Fibroblast of the aortic adventitia (primary cell): ENCODE measurements around the gene CACNB1. TPM values are rescaled to one million over a fixed set of nuclear protein-coding genes. Genes with fewer than 3 reads are reported as not detected.

Experiments used
- DNase-seq: peaks from one replicate; pipeline ENCODE4 v3.0.0-alpha.2; 2010; ENCODE audit warnings: low read depth
- H3K4me3 ChIP-seq: 2 replicates; pipeline ENCODE4 v1.5.1; 2011; ENCODE audit warnings: low read depth, mild to moderate bottlenecking, control low read depth, low read length, moderate library complexity
- CTCF ChIP-seq: IDR thresholded peaks from 2 replicates; pipeline ENCODE4 v1.5.1; 2011; ENCODE audit warnings: mild to moderate bottlenecking, low read length, control low read depth, inconsistent platforms; ENCODE audit not compliant: insufficient read depth
- total RNA-seq: library from RNA; depleted of rRNA; stranded (reverse); fragments of >200 nt; gene quantifications from 2 replicates; pipeline ENCODE4 v1.2.3, GENCODE V29; 2012; ENCODE audit warnings: low replicate concordance

The CACNB1 gene
- total RNA-seq, 1 donor, result 7.0 TPM

- no peak for DNase-seq
Measured at GRCh38 chr17:39210093-39210434, 12.6 kb upstream of the CACNB1 start.

GRCh38 chr17:39209317-39210092, 12.0 kb upstream of the CACNB1 start:
- TF ChIP-seq CTCF, result no peak
- peak overlapping the region; percentile 44 for H3K4me3 ChIP-seq
- DNase-seq, result peak; percentile 50

More at GRCh38 chr17:39210093-39210434, 12.6 kb upstream of the CACNB1 start:
- H3K4me3 ChIP-seq, result peak overlapping the region; percentile 44
- TF ChIP-seq CTCF, result no peak

DNA sequence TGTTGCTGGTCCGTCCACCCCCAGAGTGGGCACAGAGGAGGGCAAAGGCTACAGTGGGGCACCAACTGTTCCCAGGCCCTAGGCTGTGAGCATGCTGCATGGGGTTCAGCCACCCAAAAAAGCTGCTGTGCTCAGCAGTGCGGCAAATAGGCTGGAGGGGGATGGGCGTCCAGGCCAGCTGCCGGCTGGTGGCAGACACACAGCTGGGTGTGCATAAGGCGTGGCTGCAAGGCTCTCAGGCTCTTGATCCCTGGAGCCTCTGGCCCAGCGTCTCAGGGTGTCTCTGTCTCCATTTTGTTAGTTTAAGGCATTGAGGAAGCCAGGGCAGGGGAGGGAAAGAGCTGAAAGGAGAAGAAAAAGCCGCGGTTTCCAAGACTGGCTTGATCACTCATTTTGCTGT, 11.4 kb upstream of the CACNB1 start:
- DNase-seq, result no peak
- TF ChIP-seq CTCF, result no peak
- H3K4me3 ChIP-seq, result no peak overlapping the region

GRCh38 chr17:39208136-39208535, 10.7 kb upstream of the CACNB1 start:
- no peak for DNase-seq
- no peak for TF ChIP-seq CTCF
- H3K4me3 ChIP-seq, result no peak overlapping the region

DNA sequence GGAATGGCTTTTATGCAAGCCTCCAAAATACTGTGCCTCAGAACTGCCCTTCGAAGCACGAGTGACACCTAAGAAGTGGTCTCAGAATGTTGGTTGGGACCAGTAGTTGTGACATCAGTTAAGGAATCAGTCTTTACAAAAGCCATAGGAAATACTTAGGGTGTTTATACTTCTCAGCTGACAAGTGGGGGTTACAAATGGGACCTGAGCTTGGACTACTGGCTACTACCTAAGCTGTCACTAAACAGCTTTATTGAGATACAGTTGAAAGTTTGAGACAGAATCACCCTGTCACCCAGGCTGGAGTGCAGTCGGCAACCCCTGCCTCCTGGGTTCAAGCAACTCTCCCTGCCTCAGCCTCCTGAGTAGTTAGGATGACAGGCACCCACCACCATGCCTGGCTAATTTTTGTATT, 7.7 kb upstream of the CACNB1 start:
- no peak overlapping the region for H3K4me3 ChIP-seq
- no peak for TF ChIP-seq CTCF
- no peak for DNase-seq

- TF ChIP-seq CTCF, result no peak
- H3K4me3 ChIP-seq, result no peak overlapping the region
- DNase-seq, result no peak
Measured at GRCh38 chr17:39204245-39204644, 6.8 kb upstream of the CACNB1 start.
